IMR-90 (cell line): Measurements from ENCODE around the gene RHOBTB3.

Source experiments
- BHLHE40 ChIP-seq: fragments of 150-350 bp; IDR thresholded peaks from 2 replicates; pipeline ENCODE4 v1.6.1; 2016; ENCODE audit warnings: mild to moderate bottlenecking, low read depth, low read length
- CHD1 ChIP-seq: IDR thresholded peaks from 2 replicates; pipeline ENCODE4 v1.6.1; 2012; ENCODE audit warnings: low read depth, low read length, improper control_type of control experiment
- FOS ChIP-seq: fragments of 150-350 bp; IDR thresholded peaks from 2 replicates; pipeline ENCODE4 v1.6.1; 2016; ENCODE audit warnings: low read depth, low read length
- POLR2A ChIP-seq: IDR thresholded peaks from 2 replicates; pipeline ENCODE4 v1.6.1; 2012; ENCODE audit warnings: mild to moderate bottlenecking, low read depth, low read length
- RAD21 ChIP-seq: IDR thresholded peaks from 2 replicates; pipeline ENCODE4 v1.6.1; 2012; ENCODE audit warnings: low read length, improper control_type of control experiment
- SMC3 ChIP-seq: fragments of 150-350 bp; IDR thresholded peaks from 2 replicates; pipeline ENCODE4 v1.6.1; 2016; ENCODE audit warnings: low read depth, mild to moderate bottlenecking, antibody characterized with exemption, low read length, moderate library complexity
- TF ChIP-seq, protein P1 (sequence below): conservative IDR thresholded peaks from 2 replicates; pipeline ENCODE4 v1.5.1; 2012; ENCODE audit warnings: mild to moderate bottlenecking, low read depth, low read length, improper control_type of control experiment

DNA sequence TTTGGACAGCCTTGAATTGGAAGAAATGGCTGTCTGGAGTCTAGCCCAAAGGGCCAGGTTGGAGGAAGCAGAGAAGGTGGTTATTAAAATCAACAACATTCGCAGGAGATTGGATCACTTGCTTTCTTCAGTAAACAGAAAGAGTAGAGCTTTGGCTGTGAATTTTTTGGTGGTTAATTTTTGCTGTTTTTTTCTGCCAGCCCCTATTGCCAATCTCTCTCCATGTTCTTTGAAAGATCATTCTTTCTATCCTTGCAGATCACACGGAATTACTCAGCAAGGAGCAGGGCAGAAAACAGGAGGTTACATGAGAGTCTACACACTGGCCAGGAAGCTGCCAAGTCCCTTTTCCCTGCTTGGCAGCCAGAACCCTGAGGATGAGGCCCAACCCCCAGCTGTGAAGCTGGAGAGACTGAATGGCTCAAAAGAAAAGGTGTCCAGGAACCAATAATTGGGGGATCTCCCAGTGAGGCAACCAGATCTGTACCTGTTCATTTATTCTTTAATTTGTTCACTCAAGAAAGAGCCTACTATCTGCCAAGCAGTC lies 78.4 kb downstream of the RHOBTB3 start:
- TF ChIP-seq POLR2A (no peak), BHLHE40 (no peak), FOS (no peak), SMC3 (no peak), CHD1 (no peak), RAD21 (no peak)
- TF ChIP-seq, protein P1, sequence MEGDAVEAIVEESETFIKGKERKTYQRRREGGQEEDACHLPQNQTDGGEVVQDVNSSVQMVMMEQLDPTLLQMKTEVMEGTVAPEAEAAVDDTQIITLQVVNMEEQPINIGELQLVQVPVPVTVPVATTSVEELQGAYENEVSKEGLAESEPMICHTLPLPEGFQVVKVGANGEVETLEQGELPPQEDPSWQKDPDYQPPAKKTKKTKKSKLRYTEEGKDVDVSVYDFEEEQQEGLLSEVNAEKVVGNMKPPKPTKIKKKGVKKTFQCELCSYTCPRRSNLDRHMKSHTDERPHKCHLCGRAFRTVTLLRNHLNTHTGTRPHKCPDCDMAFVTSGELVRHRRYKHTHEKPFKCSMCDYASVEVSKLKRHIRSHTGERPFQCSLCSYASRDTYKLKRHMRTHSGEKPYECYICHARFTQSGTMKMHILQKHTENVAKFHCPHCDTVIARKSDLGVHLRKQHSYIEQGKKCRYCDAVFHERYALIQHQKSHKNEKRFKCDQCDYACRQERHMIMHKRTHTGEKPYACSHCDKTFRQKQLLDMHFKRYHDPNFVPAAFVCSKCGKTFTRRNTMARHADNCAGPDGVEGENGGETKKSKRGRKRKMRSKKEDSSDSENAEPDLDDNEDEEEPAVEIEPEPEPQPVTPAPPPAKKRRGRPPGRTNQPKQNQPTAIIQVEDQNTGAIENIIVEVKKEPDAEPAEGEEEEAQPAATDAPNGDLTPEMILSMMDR, result no peak
